GM21825 (cell line): ENCODE data around the gene SCFD2.
"Not testable (repeated sequence)": the region's sequence is repeated elsewhere in the genome, so short reads cannot be mapped to it uniquely, and the experiment has no call there.

Experiments used
- ATAC-seq: cut with Tn5 transposase; IDR thresholded peaks from one replicate; pipeline ENCODE4 v1.9.1; 2021; ENCODE audit warnings: mild to moderate bottlenecking, moderate library complexity; ENCODE audit not compliant: unreplicated experiment

SCFD2 gene

DNA sequence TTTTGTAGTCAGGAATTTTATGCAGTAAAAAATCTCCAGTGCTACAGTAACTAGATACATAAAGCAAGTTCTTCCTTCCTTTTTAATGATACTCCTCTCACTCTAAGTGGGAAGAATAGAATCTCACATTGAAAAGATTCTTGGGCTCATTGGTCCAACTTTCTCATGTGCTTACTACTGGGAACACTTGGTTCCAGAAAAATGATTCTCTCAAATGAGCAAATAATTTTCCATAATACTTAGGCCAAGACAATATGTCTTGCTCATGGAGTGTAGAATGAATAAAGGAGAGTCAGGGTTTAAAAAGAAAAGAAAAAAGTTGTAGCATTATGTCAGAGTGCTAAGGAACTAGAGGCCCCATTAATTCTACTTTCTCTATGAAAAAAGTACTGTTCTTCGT lies 306.0 kb downstream of the SCFD2 start:
- ATAC-seq, result no peak

DNA sequence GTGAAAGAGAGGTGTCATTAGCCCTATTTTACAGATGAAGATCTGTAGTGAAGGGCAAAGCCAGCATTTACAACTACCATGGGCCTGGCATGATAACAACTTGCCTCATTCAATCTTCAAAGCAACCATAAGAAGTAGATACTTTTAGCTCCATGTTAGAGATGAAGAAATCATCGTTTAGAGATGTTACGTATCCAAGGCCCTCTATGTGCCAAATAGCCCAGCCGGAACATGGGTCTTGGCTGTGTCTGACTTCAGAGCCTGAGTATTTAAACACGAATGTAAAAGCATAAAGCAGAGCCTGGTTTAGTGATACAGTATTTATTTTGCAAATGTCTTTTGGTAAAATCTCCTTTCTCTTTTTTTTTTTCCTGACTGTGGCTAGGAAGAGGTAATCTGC lies 306.6 kb downstream of the SCFD2 start:
- no peak for ATAC-seq

DNA sequence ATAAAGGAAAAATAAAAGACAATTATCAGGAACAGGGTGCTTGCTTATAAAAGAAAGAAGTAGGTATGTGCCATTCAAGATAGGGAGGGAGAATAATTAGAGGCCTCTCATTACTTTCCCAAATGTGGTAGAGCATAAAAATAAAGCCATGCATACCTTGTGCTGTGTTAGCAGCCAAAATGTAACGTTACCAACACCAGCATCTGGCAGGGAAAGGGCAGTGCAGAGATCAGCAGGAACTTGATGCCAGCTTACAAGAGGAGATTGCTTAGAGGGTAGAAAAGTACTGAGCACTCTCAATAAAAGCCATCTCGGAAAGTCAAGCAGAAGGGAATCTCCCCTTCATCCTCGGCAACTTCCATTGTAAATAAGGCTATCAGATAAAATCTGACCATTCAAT lies 308.2 kb downstream of the SCFD2 start:
- ATAC-seq, result no peak

DNA sequence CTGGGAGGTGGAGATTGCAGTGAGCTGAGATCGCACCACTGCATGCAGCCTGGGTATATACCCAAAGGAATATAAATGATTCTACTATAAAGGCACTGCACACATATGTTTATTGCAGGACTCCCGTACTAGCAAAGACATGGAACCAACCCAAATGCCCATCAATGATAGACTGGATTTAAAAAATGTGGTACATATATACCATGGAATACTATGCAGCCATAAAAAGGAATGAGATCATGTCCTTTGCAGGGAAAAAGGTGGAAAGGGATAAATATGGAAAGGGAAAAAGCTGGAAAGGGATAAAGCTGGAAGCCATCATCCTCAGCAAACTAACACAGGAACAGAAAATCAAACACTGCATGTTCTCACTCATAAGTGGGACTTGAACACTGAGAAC lies 308.8 kb downstream of the SCFD2 start:
- ATAC-seq, result not testable (repeated sequence)

DNA sequence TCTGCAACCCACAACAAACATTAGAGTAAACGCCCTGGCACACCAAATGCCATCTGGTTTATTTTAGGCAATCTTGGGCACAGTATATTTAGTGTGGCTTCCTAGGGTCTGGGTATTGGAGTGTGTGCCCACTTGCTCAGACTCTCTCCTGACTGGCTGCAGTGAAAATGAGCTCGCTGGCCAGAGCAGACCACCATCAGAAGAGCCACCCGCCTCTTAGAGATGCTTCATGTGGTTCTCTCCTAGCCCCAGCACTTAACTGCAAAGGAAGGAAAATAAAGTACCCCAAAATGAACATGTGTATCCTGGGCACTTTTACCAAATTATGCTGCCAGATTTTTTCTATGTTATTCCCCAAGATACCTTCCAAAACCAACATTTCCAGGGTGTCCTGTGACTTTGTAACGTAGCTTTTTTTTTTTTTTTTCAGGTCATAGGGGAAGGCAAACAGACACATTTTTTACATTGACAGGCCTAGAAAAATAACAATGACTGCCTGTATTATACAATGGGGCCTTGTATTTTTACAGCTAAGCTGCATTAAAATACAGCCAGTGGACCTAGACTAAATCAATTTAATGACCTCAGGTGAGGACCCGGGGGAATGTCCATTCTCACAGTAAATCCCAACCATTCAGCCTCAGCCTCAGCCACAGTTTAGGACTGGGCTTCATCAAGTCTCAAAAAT lies 310.0 kb downstream of the SCFD2 start:
- ATAC-seq, result no peak

DNA sequence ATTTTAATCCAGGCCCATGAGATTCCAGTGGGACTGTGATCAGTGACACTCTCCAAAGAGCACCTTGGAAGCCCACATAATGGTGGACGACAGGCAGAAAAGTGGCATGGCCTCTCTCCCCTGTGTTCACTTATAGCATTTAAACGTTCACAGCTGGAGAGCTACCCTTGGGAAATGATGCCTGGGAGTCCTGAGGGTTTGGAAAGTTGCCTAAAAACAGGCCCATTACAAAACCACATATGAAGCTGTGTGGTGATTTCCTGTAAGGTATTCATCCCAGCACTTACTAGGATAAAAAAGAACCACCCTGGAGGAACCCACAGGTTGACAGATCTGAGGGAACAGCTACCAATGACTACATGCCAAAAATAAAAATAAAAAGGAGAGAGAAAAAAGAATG lies 310.6 kb downstream of the SCFD2 start:
- no peak for ATAC-seq

DNA sequence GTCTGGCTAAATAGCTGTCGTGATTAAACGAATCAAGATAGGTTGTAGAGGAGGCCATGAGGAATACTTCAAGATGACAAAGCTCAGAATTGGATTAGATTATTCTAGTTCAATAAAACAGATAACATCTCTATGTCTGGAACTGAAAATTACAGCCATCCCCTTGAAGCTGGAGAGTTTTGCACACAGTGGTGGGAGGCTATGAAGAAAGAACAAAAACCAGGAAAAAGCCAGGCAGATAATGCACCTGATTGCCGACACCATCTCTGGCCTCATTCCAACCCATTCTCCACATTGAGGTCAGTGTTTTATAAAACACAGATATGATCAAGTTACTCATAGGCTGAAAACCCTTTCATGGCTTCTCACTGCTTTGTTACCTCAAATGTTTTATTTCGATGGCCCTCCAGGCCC lies 315.5 kb downstream of the SCFD2 start:
- ATAC-seq, result no peak

DNA sequence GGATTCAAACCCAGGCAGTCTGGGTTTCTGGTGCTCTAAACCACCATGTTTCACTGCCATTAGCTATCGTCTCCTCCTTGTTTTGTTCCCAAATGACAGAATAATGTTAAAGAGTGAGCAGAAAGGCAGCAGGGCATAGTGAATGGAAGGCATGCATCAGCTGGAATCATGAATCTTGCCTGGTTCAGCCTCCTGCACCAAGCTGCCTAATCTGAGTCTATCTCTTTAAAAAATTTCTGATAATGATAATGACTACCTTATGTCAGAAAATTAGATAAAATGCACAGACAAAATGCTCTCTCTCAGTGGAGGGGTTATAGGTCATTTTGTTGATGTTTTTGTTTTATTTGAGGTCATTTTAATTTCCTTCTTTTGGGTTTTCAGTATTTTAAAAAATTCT lies 316.3 kb downstream of the SCFD2 start:
- no peak for ATAC-seq

DNA sequence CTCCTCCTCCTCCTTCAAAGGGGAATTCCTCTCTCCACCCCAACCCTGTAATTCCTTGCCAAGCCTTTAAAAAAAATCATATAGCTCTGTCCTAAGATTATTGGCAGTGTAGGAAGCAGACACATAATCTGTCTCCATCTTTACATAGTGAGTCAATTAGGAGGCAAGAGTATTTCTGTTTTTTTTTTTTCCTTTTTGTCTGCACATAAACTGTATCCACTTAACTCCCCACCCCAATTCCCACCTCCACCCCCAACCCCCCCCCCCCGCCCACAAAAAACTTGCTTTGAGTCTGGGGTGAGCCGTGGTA lies 321.3 kb downstream of the SCFD2 start:
- ATAC-seq, result no peak

DNA sequence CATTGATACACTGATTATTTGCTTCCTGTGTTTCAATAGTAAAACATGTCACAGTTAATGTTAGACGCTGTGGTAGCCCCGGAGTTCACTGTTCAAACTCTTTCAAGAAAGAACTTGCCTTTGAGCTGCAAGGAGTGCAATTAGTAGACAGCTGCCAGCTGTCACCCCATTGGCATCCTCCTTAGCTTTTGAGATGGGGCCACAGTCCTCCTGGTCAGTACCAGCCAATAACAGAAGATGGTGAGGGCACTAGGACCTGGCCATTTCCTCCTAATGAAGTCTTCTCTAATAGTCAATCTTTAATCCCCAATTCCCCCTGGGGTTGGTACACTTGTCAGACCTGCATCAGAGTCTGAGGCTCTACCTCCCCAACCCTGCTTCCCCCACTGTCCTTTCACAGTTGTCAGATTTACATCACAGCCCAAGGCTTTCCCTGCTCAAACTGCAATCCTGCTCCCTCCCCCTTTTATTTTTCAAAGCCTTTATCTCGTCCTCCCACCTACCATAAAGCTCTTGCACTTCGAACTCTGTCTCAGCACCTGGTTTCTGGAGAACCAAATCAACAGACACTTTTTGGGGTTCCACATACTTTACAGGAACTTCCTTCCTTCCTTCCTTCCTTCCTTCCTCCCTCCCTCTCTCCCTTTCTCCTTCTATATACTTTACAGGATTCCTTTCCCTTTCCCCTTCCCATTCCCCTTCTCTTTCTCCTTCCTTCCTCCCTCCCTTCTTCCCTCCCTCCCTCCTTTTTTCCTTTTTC lies 321.8 kb downstream of the SCFD2 start:
- no peak for ATAC-seq

DNA sequence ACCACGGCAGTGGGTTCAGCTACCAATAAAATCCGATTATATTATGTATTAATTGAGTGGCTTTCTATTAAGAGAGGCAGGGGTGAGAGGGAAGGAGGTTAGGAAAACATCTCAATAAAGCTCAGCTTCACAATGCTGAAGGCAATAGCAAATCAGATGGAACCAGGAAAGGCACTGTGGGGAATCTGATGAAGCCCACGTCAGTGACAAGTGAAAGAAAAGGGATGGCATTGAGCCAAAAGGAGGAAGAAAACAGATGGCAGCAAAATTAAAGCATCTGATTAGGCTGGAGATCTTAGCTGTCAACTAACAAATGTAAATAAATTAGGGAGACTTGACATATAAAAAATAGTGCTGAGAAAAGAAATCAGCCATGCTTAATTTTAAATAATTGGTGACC lies 322.8 kb downstream of the SCFD2 start:
- ATAC-seq, result no peak

DNA sequence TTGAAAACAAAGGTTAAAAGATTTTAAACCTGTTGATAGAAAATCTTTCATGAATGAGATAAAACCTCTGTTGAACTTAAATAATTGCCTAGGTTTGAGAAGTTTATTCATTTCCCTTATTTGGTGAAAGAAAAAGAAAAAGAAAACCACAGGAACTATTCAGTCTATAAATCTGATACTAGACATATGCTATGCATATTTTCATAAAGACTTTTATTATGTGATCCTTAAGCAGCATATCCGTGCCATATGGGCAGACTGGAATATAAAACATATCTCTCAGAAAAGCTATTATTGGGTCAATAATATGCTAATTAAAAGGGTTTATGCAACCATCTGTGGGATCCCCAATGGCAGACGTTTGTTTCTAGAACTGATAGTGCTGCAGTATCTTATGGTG lies 325.0 kb downstream of the SCFD2 start:
- no peak for ATAC-seq

DNA sequence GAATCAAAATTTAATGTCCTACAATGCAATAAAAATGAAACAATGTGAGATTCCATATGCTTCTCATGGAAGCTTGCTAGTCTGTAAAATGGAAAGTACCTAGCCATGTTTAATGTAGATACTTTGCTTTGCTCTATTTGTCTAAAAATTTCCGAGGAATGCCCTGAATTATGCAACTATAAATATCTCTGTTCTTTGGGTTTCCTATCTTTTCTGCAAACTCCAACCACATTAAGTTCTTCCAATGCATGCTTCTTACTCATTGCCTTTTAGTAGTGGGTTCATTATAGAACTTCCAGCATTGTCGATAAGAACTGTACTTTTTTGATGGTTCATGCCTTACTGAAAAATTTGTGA lies 325.4 kb downstream of the SCFD2 start:
- no peak for ATAC-seq

DNA sequence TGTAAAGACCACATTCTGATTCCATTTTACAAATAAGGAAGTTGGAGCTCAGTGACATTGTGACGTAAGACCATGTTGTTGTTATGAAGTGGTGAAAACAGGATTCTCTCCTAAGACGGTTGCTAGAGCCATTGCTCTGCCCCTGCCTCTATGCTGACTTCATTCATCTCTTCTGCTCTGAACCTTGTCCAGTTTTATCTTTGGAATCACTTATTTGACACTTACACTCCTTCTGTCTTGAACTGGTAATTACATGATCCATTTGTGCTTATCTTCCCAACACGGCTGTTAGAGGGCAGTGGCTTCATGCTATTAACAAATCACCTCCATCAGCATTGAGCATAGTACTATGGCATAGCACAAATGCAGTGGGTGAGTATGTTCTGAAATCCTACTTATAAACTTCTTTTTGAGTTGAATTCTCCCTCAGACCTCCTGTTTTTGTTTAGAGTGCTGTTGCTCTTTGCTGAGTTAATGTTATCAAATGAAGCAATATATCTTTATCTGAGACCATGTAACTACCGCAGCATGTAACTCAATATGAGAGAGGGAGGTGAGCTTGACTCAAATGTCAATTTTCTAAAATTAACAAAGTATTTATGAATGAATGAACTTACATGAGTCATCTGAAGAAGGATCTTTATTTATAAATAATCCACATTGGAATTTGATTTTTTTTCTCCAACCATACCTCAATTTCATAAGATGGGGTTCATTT lies 326.0 kb downstream of the SCFD2 start:
- ATAC-seq, result no peak

DNA sequence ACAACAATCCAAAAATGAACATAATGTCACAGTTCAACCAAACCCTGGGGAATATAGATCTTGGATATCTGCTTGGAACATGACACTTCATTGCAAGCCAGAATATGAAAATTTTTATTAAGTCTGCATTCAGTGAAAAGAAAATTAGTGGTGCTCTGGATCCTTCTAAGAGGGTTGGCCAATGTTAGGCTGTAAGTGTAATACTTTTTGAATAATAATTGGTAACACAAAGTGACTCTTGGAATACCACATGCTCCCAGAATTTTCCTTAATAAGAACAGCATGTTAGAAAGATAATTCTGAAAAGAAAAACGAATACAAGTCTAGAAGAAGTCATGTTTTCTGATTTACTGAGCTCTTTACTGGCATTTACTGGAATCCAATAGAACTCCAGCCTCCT lies 328.0 kb downstream of the SCFD2 start:
- no peak for ATAC-seq

DNA sequence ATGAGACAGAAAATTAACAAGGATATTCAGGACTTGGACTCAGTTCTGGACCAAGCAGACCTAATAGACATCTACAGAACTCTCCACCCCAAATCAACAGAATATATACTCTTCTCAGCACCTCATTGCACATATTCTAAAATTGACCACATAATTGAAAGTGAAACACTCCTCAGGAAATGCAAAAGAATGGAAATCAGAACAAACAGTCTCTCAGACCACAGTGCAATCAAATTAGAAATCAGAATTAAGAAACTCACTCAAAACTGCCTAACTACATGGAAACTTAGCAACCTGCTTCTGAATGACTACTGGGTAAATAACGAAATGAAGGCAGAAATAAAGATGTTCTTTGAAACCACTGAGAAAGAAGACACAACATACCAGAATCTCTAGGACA lies 333.0 kb downstream of the SCFD2 start:
- not testable (repeated sequence) for ATAC-seq

DNA sequence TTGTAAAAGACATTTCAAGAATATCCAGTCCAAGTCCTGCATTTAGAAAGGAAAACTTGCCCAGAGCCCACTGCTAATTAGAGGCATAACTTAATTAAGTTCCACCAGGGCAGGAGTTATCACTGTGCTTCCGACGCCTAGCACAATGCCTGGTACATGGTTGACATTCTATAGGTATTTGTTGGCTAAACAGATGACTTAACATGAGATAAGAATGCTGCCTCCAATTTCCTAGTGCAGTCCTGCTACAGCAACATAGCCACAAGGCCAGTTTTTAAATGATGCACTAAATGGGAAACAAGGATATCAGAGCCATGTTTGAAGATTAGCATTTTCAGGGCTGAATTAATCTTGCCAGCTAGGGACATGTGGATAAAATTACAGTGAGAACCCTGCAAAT lies 339.6 kb downstream of the SCFD2 start:
- ATAC-seq, result no peak

DNA sequence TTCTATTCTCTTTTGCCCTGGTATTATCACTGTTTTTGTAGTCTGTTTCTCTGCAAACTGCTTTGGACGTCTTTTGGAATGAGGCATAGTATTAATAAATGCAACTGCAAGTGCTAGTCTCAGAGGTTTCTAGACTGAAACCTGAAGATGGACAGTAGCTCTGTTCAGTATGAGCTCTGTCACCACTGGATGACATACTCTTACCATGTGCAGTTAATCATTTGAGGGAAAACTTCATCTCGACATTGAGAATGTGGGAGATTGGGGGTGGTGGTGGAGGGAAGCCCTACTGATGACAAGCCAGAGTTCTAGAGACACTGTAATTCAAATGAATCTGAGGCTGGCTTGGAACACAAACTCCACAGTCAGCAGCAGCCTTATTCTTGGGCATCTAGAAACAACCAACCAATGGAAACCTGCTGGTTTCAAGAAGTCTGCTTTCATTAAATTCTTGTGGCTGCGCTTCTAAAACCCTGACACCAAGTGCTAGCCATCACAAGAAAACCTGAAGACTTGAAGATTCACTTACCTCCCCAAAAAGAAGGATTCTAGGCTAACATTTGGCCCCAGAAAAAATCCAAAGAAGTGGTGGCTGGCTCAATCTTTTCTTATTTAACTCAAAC lies 342.1 kb downstream of the SCFD2 start:
- ATAC-seq, result no peak

DNA sequence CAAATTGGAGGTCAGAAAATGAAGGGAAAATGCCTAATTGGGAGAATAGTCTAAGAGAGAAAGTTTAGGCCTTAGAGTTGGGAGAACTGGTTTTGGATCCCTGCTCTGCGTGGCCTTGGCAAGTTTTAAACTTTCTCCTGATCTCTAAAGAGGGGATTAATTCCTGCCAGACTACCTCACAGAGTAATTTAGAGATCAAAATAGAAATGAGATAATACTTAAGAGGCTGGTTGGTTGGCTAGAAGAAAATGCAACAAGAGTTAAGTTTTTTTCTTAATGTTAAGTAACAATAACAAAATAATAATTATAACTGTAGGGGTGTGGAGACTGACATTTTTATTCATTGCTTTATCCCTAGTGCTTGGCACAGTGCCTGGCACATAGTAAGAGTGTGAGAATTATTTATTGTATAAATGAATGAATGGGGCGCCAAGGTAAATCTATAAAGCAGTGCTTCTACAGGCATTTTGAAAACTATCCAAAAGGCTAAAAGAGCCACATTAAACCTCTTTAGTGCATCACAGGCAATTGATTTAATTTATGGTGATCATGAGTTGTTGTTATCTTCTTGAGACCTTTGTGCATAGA lies 343.3 kb downstream of the SCFD2 start:
- ATAC-seq, result no peak

DNA sequence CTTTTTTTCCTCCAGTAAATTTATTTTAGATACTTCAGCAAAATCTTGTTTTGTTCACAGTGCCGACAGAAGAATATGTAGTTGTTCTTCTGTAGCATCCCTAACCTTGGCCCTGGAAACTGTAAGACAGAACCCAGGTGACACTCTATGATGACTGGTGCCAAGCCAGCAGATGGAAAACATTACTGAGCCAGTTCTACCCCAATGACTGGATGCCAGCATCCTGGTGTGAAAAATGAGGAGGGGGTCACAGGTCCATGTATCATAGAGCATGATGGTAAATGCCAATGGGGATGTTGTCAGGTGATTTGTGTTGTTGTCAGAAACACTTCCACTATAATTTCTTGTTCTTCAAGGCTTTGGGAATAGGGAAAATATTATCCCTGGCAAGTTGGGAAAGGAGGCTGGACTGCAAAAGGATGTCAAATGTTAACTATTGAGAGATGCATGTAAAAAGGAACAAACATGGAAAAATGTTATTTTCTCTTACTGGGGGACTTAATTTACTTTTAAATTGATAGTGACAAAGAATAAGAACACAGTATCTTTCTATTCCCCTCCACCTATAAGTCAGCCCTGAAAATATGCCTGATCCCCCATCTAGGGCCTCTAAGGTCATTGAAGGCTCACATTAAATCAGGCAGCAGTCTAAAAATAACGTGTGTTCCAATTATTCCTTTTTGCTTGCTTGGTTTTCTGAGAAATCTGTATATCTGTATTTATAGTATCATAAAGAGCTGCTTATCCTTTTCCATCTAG lies 343.9 kb downstream of the SCFD2 start:
- ATAC-seq, result no peak
